Measurements from ENCODE around the gene FRK. TPM values are rescaled to one million over a fixed set of nuclear protein-coding genes. Genes with fewer than 3 reads are reported as not detected.

FRK gene
- total and polyA plus RNA-seq, 2 experiments from 2014 or later, result 2.7 to 16.9 TPM

DNA sequence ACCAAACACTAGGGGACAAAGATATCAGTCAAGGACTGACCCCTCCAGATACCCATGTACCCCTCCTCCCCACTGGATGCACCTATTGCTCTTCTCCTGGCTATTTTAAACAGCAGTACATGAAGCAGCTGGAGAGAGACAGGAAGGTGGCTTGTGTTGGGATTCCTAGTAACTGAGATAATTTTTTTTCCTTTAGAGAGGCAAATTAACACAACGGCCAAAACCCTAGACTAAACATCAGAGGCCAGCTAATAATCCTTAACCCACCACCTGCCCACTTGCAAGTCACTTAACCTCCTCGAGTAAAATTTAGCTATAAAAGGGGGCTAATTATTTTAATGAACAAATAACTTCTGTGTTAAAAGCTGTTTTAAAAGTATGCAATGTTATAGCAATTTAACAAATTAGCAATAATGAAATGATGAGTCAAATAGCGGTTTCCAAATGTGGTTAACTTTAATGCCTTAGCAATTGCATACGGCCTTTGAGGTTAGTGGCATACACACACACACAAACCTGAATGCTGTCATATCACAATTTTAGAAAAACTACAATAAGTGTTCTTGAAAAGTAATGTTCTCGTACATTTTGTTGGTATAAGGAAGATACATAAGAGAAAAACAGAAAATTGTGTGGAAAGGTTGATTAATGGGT lies 151.7 kb downstream of the FRK start:
- Histone ChIP-seq H3K27me3 (no peaks in the 10 kb centered on the region), H3K9me2 (replicated peaks; ENCODE audit: insufficient read depth) (no peaks in the 10 kb centered on the region), H3K36me3 (replicated peaks; ENCODE audit: insufficient read depth, low read depth) (no peaks in the 10 kb centered on the region), H2AFZ (no peak overlapping the region), H3K27ac (no peak overlapping the region), H3K4me1 (ENCODE audit: insufficient read depth) (no peaks in the 10 kb centered on the region), H3K9me3 (ENCODE audit: low read depth) (no peaks in the 10 kb centered on the region), H3K79me2 (no peaks in the 10 kb centered on the region), H3K4me3 (no peak overlapping the region), H4K20me1 (ENCODE audit: insufficient read depth, poor library complexity, severe bottlenecking) (no peaks in the 10 kb centered on the region), H3K4me2 (no peak overlapping the region)
- WGBS (ENCODE audit: low lambda C conversion rate, missing lambda C conversion rate), result 76% methylated on average over 5 of the region's 5 CpGs
- no peak for DNase-seq (ENCODE audit: low spot score)
- TF ChIP-seq EZH2phosphoT487 (IDR thresholded peaks at IDR 0.05; ENCODE audit: low read depth, severe bottlenecking, unreplicated experiment), result no peak
- TF ChIP-seq EZH2 (IDR thresholded peaks at IDR 0.05; ENCODE audit: borderline replicate concordance), result no peak
- TF ChIP-seq, protein P1, sequence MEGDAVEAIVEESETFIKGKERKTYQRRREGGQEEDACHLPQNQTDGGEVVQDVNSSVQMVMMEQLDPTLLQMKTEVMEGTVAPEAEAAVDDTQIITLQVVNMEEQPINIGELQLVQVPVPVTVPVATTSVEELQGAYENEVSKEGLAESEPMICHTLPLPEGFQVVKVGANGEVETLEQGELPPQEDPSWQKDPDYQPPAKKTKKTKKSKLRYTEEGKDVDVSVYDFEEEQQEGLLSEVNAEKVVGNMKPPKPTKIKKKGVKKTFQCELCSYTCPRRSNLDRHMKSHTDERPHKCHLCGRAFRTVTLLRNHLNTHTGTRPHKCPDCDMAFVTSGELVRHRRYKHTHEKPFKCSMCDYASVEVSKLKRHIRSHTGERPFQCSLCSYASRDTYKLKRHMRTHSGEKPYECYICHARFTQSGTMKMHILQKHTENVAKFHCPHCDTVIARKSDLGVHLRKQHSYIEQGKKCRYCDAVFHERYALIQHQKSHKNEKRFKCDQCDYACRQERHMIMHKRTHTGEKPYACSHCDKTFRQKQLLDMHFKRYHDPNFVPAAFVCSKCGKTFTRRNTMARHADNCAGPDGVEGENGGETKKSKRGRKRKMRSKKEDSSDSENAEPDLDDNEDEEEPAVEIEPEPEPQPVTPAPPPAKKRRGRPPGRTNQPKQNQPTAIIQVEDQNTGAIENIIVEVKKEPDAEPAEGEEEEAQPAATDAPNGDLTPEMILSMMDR (IDR thresholded peaks at IDR 0.05; ENCODE audit: poor library complexity), result no peak

DNA sequence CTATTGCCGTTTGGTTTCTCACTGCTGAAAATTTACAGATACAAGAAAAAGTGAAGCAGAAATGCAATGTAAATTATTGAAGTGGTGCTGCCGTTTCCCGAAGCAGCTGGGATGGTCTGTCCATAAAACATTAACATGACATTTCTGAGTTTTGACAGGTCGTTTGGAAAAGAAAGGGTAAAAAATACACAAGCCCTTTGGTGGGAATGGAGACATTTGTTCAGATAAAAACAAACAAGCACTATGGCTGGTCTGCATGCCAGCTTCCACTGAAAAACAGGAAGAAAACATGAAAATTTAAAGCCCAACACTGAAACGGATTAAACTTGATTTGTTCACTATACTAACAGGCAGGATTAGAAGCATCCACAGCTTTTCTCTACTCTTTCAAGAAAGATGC lies 155.2 kb downstream of the FRK start:
- Histone ChIP-seq H3K9me2 (replicated peaks; ENCODE audit: insufficient read depth) (no peaks in the 10 kb centered on the region), H4K20me1 (ENCODE audit: insufficient read depth, poor library complexity, severe bottlenecking) (no peaks in the 10 kb centered on the region), H3K79me2 (no peaks in the 10 kb centered on the region), H3K4me3 (no peak overlapping the region), H3K9me3 (ENCODE audit: low read depth) (no peaks in the 10 kb centered on the region), H3K4me1 (ENCODE audit: insufficient read depth) (no peaks in the 10 kb centered on the region), H3K4me2 (no peak overlapping the region), H3K36me3 (replicated peaks; ENCODE audit: insufficient read depth, low read depth) (no peaks in the 10 kb centered on the region), H3K27ac (no peak overlapping the region), H3K27me3 (no peaks in the 10 kb centered on the region), H2AFZ (no peak overlapping the region)
- TF ChIP-seq EZH2phosphoT487 (IDR thresholded peaks at IDR 0.05; ENCODE audit: low read depth, severe bottlenecking, unreplicated experiment) (no peak), EZH2 (IDR thresholded peaks at IDR 0.05; ENCODE audit: borderline replicate concordance) (no peak)
- TF ChIP-seq, protein P1 (IDR thresholded peaks at IDR 0.05; ENCODE audit: poor library complexity), result no peak
- WGBS (ENCODE audit: low lambda C conversion rate, missing lambda C conversion rate), result 61% methylated on average over 5 of the region's 5 CpGs
- DNase-seq (ENCODE audit: low spot score), result no peak

DNA sequence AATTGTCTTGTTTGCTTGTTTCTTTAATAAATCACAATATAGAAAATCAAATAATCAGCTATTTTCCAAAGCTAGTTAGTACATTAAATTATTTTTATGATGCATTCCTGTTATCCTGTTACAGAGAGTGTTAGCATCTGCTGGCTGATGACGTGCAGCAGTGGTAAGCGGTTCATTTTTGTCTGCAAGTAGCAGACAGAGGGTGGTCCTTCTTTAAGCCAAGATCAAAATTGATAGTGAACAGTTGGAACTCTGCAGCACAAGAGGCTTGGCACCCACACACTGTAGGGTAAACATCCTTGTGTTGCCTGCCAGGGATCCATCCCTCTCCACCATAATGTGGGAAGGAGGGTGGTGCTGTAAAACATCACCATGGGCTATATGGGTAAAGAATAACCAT lies 158.3 kb downstream of the FRK start:
- no peaks in the 10 kb centered on the region for H3K9me3 ChIP-seq (ENCODE audit: low read depth)
- no peak for DNase-seq (ENCODE audit: low spot score)

DNA sequence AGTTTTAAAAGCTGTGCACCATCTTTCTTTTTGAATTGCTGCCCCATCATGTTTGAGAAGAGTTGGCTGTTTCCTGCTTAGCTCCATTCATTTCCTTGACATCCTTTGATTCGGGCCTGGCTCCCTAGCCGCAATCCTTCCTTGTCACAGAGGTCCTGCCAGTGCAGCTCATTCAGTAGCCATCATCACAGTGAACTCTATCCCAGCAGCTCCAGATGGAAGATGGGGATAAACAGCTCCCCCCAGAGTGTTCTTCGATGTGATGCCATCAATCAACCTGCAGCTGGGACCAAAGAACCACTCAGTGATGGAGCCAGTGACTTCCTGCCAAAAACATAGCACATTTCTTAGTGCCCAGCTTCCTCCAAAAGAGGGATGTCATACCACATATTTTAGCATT lies 158.8 kb downstream of the FRK start:
- no peak for DNase-seq (ENCODE audit: low spot score)
- H3K79me2 ChIP-seq, result no peaks in the 10 kb centered on the region
- H3K4me2 ChIP-seq, result no peak overlapping the region
- H3K27me3 ChIP-seq, result no peaks in the 10 kb centered on the region
- no peaks in the 10 kb centered on the region for H3K9me3 ChIP-seq (ENCODE audit: low read depth)
- no peaks in the 10 kb centered on the region for H3K4me1 ChIP-seq (ENCODE audit: insufficient read depth)
- TF ChIP-seq EZH2 (IDR thresholded peaks at IDR 0.05; ENCODE audit: borderline replicate concordance) (no peak), EZH2phosphoT487 (IDR thresholded peaks at IDR 0.05; ENCODE audit: low read depth, severe bottlenecking, unreplicated experiment) (no peak)
- TF ChIP-seq, protein P1 (IDR thresholded peaks at IDR 0.05; ENCODE audit: poor library complexity), result no peak
- H3K9me2 ChIP-seq (replicated peaks; ENCODE audit: insufficient read depth), result no peaks in the 10 kb centered on the region
- WGBS (ENCODE audit: low lambda C conversion rate, missing lambda C conversion rate), result 82% methylated on average over 3 of the region's 3 CpGs
- H4K20me1 ChIP-seq (ENCODE audit: insufficient read depth, poor library complexity, severe bottlenecking), result no peaks in the 10 kb centered on the region
- H3K36me3 ChIP-seq (replicated peaks; ENCODE audit: insufficient read depth, low read depth), result no peaks in the 10 kb centered on the region
- no peak overlapping the region for H2AFZ ChIP-seq
- no peak overlapping the region for H3K27ac ChIP-seq
- no peak overlapping the region for H3K4me3 ChIP-seq

More for the DNA sequence above, 158.3 kb downstream of the FRK start:
- H3K79me2 ChIP-seq, result no peaks in the 10 kb centered on the region
- no peaks in the 10 kb centered on the region for H3K9me2 ChIP-seq (replicated peaks; ENCODE audit: insufficient read depth)
- H3K4me3 ChIP-seq, result no peak overlapping the region
- H3K4me1 ChIP-seq (ENCODE audit: insufficient read depth), result no peaks in the 10 kb centered on the region
- no peak overlapping the region for H3K4me2 ChIP-seq
- TF ChIP-seq EZH2phosphoT487 (IDR thresholded peaks at IDR 0.05; ENCODE audit: low read depth, severe bottlenecking, unreplicated experiment), result no peak
- no peak overlapping the region for H3K27ac ChIP-seq
- no peaks in the 10 kb centered on the region for H4K20me1 ChIP-seq (ENCODE audit: insufficient read depth, poor library complexity, severe bottlenecking)
- H3K27me3 ChIP-seq, result no peaks in the 10 kb centered on the region
- no peak overlapping the region for H2AFZ ChIP-seq
- H3K36me3 ChIP-seq (replicated peaks; ENCODE audit: insufficient read depth, low read depth), result no peaks in the 10 kb centered on the region
- 74% methylated on average over 2 of the region's 2 CpGs for WGBS (ENCODE audit: low lambda C conversion rate, missing lambda C conversion rate)
